ENCODE data around the gene PRAC2.

PRAC2 gene

GRCh38 chr17:48734333-48735061, 11.5 kb downstream of the PRAC2 start:
- DNase-seq = no peak

- DNase-seq = no peak
Measured at GRCh38 chr17:48735062-48735351, 12.0 kb downstream of the PRAC2 start.

- DNase-seq = no peak
Measured at GRCh38 chr17:48737330-48738043, 14.5 kb downstream of the PRAC2 start.

- DNase-seq = no peak
Measured at GRCh38 chr17:48738424-48738802, 15.4 kb downstream of the PRAC2 start.

GRCh38 chr17:48738803-48739526, 16.0 kb downstream of the PRAC2 start:
- no peak for DNase-seq

GRCh38 chr17:48740537-48740936, 17.6 kb downstream of the PRAC2 start:
- no peak for DNase-seq

- no peak for DNase-seq
Measured at GRCh38 chr17:48745381-48746275, 22.6 kb downstream of the PRAC2 start.

- no peak for DNase-seq
Measured at GRCh38 chr17:48746916-48747444, 24.0 kb downstream of the PRAC2 start.

- DNase-seq = no peak
Measured at GRCh38 chr17:48747445-48748363, 24.7 kb downstream of the PRAC2 start.

GRCh38 chr17:48748718-48749566, 26.0 kb downstream of the PRAC2 start:
- no peak for DNase-seq

- no peak for DNase-seq
Measured at GRCh38 chr17:48749621-48750553, 26.9 kb downstream of the PRAC2 start.

- DNase-seq = no peak
Measured at GRCh38 chr17:48751172-48751571, 28.2 kb downstream of the PRAC2 start.

GRCh38 chr17:48751733-48752398, 28.9 kb downstream of the PRAC2 start:
- no peak for DNase-seq

- no peak for DNase-seq
Measured at GRCh38 chr17:48752399-48753288, 29.7 kb downstream of the PRAC2 start.

GRCh38 chr17:48753794-48754499, 31.0 kb downstream of the PRAC2 start:
- DNase-seq = no peak

- no peak for DNase-seq
Measured at GRCh38 chr17:48754500-48755261, 31.7 kb downstream of the PRAC2 start.

Measured in activated effector memory CD4-positive, alpha-beta T cell treated with Interleukin-2 at 50 U/mL for 16 hours (primary cell).